ENCODE data around the gene MYRFL. TPM values are rescaled to one million over a fixed set of nuclear protein-coding genes. Genes with fewer than 3 reads are reported as not detected.

The MYRFL gene
- total RNA-seq, 8 experiments from 2014 or later = 0.18 to 0.57 (median 0.33) TPM; not detected in 3

GRCh38 chr12:69929531-69929930, 104.5 kb downstream of the MYRFL start:
- Histone ChIP-seq H3K4me3 (no peak overlapping the region), H3K4me1 (replicated peaks in 1 of 2) (peaks cover 11 to 24% of the 10 kb centered on the region in 2 donors), H3K27ac (no peak overlapping the region)
- in situ Hi-C loops (cut with MboI; ENCODE audit: low pct_unique_long_range_greater_than_20kb in 2 of 9, low sequenced_read_pairs in 9 of 9, unreplicated experiment in 9 of 9) = no loop called here
- 0 to 85% (median 36%) methylated on average over 1 to 3 of the region's 3 CpGs; no CpG with 5 or more reads in 1 of the 10 experiments for WGBS, 10 experiments
- ATAC-seq (replicated peaks in 6 of 8) = no peak

- 0 to 90% (median 46%) methylated on average over 1 to 2 of the region's 2 CpGs for WGBS, 10 experiments
- in situ Hi-C loops (cut with MboI; ENCODE audit: low pct_unique_long_range_greater_than_20kb in 2 of 9, low sequenced_read_pairs in 9 of 9, unreplicated experiment in 9 of 9) = no loop called here
- Histone ChIP-seq H3K27ac (no peak overlapping the region), H3K4me3 (no peak overlapping the region), H3K4me1 (replicated peaks in 1 of 2) (peaks cover 30 to 43% of the 10 kb centered on the region in 2 donors)
- ATAC-seq (replicated peaks in 6 of 8) = no peak
Measured at GRCh38 chr12:69931569-69931968, 106.5 kb downstream of the MYRFL start.

- Histone ChIP-seq H3K4me3 (no peak overlapping the region), H3K27ac (no peak overlapping the region), H3K4me1 (replicated peaks in 1 of 2) (peaks cover 30 to 43% of the 10 kb centered on the region in 2 donors)
- in situ Hi-C loops (cut with MboI; ENCODE audit: low pct_unique_long_range_greater_than_20kb in 2 of 9, low sequenced_read_pairs in 9 of 9, unreplicated experiment in 9 of 9) = no loop called here
- peak in 2 of 8 experiments; percentile 29 to 59 for ATAC-seq (replicated peaks in 6 of 8)
- 20 to 73% (median 43%) methylated on average over 1 to 2 of the region's 2 CpGs; no CpG with 5 or more reads in 1 of the 10 experiments for WGBS, 10 experiments
Measured at GRCh38 chr12:69932154-69932553, 107.1 kb downstream of the MYRFL start.

GRCh38 chr12:69932676-69933552, 107.9 kb downstream of the MYRFL start:
- peaks cover 30 to 43% of the 10 kb centered on the region in 2 donors for H3K4me1 ChIP-seq (replicated peaks in 1 of 2)
- no peak overlapping the region for H3K4me3 ChIP-seq
- in situ Hi-C loops (cut with MboI; ENCODE audit: low pct_unique_long_range_greater_than_20kb in 2 of 9, low sequenced_read_pairs in 9 of 9, unreplicated experiment in 9 of 9) = no loop called here
- H3K27ac ChIP-seq = no peak overlapping the region
- WGBS, 10 experiments = 7 to 72% (median 27%) methylated on average over 1 to 4 of the region's 6 CpGs; no CpG with 5 or more reads in 2 of the 10 experiments
- ATAC-seq (replicated peaks in 6 of 8) = peak in 7 of 8 experiments; percentile 52 to 76 (median 69)

GRCh38 chr12:69934011-69934410, 109.0 kb downstream of the MYRFL start:
- in situ Hi-C loops (cut with MboI; ENCODE audit: low pct_unique_long_range_greater_than_20kb in 2 of 9, low sequenced_read_pairs in 9 of 9, unreplicated experiment in 9 of 9) = no loop called here
- H3K27ac ChIP-seq = no peak overlapping the region
- WGBS, 10 experiments = 40 to 100% (median 90%) methylated on average over 1 to 4 of the region's 4 CpGs; no CpG with 5 or more reads in 3 of the 10 experiments

GRCh38 chr12:69935651-69936100, 110.6 kb downstream of the MYRFL start:
- ATAC-seq (replicated peaks in 6 of 8) = peak in 5 of 8 experiments; percentile 90 to 96 (median 93)
- in situ Hi-C loops (cut with MboI; ENCODE audit: low pct_unique_long_range_greater_than_20kb in 2 of 9, low sequenced_read_pairs in 9 of 9, unreplicated experiment in 9 of 9) = no loop called here

More at GRCh38 chr12:69934011-69934410, 109.0 kb downstream of the MYRFL start:
- Histone ChIP-seq H3K4me1 (replicated peaks in 1 of 2) (peaks cover 30 to 43% of the 10 kb centered on the region in 2 donors), H3K4me3 (no peak overlapping the region)
- ATAC-seq (replicated peaks in 6 of 8) = no peak

GRCh38 chr12:69936214-69936731, 111.2 kb downstream of the MYRFL start:
- 20 to 100% (median 69%) methylated on average over 1 to 5 of the region's 5 CpGs; no CpG with 5 or more reads in 1 of the 10 experiments for WGBS, 10 experiments
- H3K4me3 ChIP-seq = no peak overlapping the region
- in situ Hi-C loops (cut with MboI; ENCODE audit: low pct_unique_long_range_greater_than_20kb in 2 of 9, low sequenced_read_pairs in 9 of 9, unreplicated experiment in 9 of 9) = no loop called here
- peak overlapping the region in 1 of 2 donors; percentile 62 for H3K27ac ChIP-seq
- no peak for ATAC-seq (replicated peaks in 6 of 8)
- H3K4me1 ChIP-seq (replicated peaks in 1 of 2) = peaks cover 30 to 43% of the 10 kb centered on the region in 2 donors

More at GRCh38 chr12:69935651-69936100, 110.6 kb downstream of the MYRFL start:
- Histone ChIP-seq H3K4me1 (replicated peaks in 1 of 2) (peaks cover 30 to 43% of the 10 kb centered on the region in 2 donors), H3K27ac (peak overlapping the region in 1 of 2 donors; percentile 19), H3K4me3 (no peak overlapping the region)
- 0 to 83% (median 58%) methylated on average over 1 to 5 of the region's 5 CpGs; no CpG with 5 or more reads in 4 of the 10 experiments for WGBS, 10 experiments

- in situ Hi-C loops (cut with MboI; ENCODE audit: low pct_unique_long_range_greater_than_20kb in 2 of 9, low sequenced_read_pairs in 9 of 9, unreplicated experiment in 9 of 9) = no loop called here
- H3K4me1 ChIP-seq (replicated peaks in 1 of 2) = peaks cover 30 to 43% of the 10 kb centered on the region in 2 donors
- ATAC-seq (replicated peaks in 6 of 8) = no peak
- WGBS, 10 experiments = 5 to 100% (median 83%) methylated on average over 1 to 2 of the region's 2 CpGs; no CpG with 5 or more reads in 3 of the 10 experiments
- H3K4me3 ChIP-seq = no peak overlapping the region
- H3K27ac ChIP-seq = no peak overlapping the region
Measured at GRCh38 chr12:69936766-69937165, 111.7 kb downstream of the MYRFL start.

GRCh38 chr12:69947123-69947522, 122.1 kb downstream of the MYRFL start:
- H3K27ac ChIP-seq = no peak overlapping the region
- ATAC-seq (replicated peaks in 6 of 8) = no peak
- H3K4me1 ChIP-seq (replicated peaks in 1 of 2) = no peaks in the 10 kb centered on the region
- no peak overlapping the region for H3K4me3 ChIP-seq
- in situ Hi-C loops (cut with MboI; ENCODE audit: low pct_unique_long_range_greater_than_20kb in 2 of 9, low sequenced_read_pairs in 9 of 9, unreplicated experiment in 9 of 9) = no loop called here

GRCh38 chr12:69947897-69948296, 122.9 kb downstream of the MYRFL start:
- in situ Hi-C loops (cut with MboI; ENCODE audit: low pct_unique_long_range_greater_than_20kb in 2 of 9, low sequenced_read_pairs in 9 of 9, unreplicated experiment in 9 of 9) = no loop called here
- ATAC-seq (replicated peaks in 6 of 8) = peak in 1 of 8 experiments; percentile 71
- no peaks in the 10 kb centered on the region for H3K4me1 ChIP-seq (replicated peaks in 1 of 2)
- H3K27ac ChIP-seq = no peak overlapping the region
- H3K4me3 ChIP-seq = no peak overlapping the region
- 20 to 83% (median 60%) methylated on average over 1 of the region's 1 CpG; no CpG with 5 or more reads in 2 of the 10 experiments for WGBS, 10 experiments

- Histone ChIP-seq H3K4me1 (replicated peaks in 1 of 2) (peaks cover 0 to 5% of the 10 kb centered on the region in 2 donors), H3K27ac (no peak overlapping the region), H3K4me3 (no peak overlapping the region)
- ATAC-seq (replicated peaks in 6 of 8) = no peak
- in situ Hi-C loops (cut with MboI; ENCODE audit: low pct_unique_long_range_greater_than_20kb in 2 of 9, low sequenced_read_pairs in 9 of 9, unreplicated experiment in 9 of 9) = no loop called here
Measured at GRCh38 chr12:69948851-69949250, 123.8 kb downstream of the MYRFL start.

- in situ Hi-C loops (cut with MboI; ENCODE audit: low pct_unique_long_range_greater_than_20kb in 2 of 9, low sequenced_read_pairs in 9 of 9, unreplicated experiment in 9 of 9) = no loop called here
- WGBS, 10 experiments = 62 to 98% (median 85%) methylated on average over 2 to 6 of the region's 6 CpGs; no CpG with 5 or more reads in 2 of the 10 experiments
- ATAC-seq (replicated peaks in 6 of 8) = no peak
- H3K4me3 ChIP-seq = no peak overlapping the region
- peaks cover 0 to 5% of the 10 kb centered on the region in 2 donors for H3K4me1 ChIP-seq (replicated peaks in 1 of 2)
- H3K27ac ChIP-seq = no peak overlapping the region
Measured at GRCh38 chr12:69949311-69950002, 124.4 kb downstream of the MYRFL start.

GRCh38 chr12:69951108-69951507, 126.1 kb downstream of the MYRFL start:
- Histone ChIP-seq H3K4me1 (replicated peaks in 1 of 2) (peaks cover 0 to 5% of the 10 kb centered on the region in 2 donors), H3K27ac (no peak overlapping the region), H3K4me3 (no peak overlapping the region)
- ATAC-seq (replicated peaks in 6 of 8) = no peak
- in situ Hi-C loops (cut with MboI; ENCODE audit: low pct_unique_long_range_greater_than_20kb in 2 of 9, low sequenced_read_pairs in 9 of 9, unreplicated experiment in 9 of 9) = no loop called here
- 40 to 100% (median 93%) methylated on average over 1 to 3 of the region's 5 CpGs; no CpG with 5 or more reads in 3 of the 10 experiments for WGBS, 10 experiments

Data from motor neuron (in vitro differentiated cells).